ENCODE data around the gene ZNF438. TPM values are rescaled to one million over a fixed set of nuclear protein-coding genes. Genes with fewer than 3 reads are reported as not detected.

The ZNF438 gene
- total RNA-seq, 1 donor from 2014 or later = 1.7 TPM

DNA sequence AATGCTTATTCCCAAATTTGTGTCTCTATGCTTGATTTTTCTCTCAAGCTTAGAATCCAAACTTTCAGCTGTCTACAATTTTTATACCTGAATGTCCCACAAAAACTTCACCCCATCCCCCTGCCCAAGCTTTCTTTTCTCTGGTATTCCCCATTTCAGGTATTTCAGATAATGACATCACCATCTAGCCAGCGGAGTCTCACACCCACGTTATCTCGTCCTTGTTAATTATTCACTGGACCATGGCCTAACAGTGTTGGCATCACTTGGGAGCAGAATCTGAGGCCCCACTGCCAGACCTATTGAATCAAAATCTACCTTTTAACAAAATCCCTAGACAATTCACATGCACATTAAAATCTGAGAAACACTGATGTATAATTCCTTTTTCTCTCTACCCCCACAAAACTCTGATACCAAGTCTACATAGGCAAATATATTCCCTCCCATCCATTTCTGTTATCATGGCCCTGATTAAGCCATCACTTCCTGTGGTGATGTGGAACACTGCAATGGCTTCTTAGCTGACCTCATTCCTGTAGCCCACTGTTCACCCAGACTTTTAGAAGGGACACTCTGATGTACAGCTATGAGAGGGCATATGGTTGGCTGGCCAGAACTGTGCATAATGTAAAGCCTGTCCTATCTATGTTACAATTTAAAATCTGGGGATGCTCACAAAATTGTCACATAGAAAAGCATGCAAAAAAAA, 31.4 kb downstream of the ZNF438 start:
- TF ChIP-seq, protein P1, sequence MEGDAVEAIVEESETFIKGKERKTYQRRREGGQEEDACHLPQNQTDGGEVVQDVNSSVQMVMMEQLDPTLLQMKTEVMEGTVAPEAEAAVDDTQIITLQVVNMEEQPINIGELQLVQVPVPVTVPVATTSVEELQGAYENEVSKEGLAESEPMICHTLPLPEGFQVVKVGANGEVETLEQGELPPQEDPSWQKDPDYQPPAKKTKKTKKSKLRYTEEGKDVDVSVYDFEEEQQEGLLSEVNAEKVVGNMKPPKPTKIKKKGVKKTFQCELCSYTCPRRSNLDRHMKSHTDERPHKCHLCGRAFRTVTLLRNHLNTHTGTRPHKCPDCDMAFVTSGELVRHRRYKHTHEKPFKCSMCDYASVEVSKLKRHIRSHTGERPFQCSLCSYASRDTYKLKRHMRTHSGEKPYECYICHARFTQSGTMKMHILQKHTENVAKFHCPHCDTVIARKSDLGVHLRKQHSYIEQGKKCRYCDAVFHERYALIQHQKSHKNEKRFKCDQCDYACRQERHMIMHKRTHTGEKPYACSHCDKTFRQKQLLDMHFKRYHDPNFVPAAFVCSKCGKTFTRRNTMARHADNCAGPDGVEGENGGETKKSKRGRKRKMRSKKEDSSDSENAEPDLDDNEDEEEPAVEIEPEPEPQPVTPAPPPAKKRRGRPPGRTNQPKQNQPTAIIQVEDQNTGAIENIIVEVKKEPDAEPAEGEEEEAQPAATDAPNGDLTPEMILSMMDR (IDR thresholded peaks at IDR 0.05) = no peak
- no peak overlapping the region for H3K4me3 ChIP-seq
- intact Hi-C loops (cut with DNase I) = no loop called here
- no peaks in the 10 kb centered on the region for H3K27me3 ChIP-seq
- H3K4me1 ChIP-seq = peaks cover 0 to 9% of the 10 kb centered on the region in 2 donors
- H3K27ac ChIP-seq = peak overlapping the region in 1 of 2 donors; percentile 7
- H3K9me3 ChIP-seq = no peaks in the 10 kb centered on the region
- H3K36me3 ChIP-seq = no peaks in the 10 kb centered on the region
- no peak for DNase-seq (ENCODE audit: low spot score in 2 of 2)

DNA sequence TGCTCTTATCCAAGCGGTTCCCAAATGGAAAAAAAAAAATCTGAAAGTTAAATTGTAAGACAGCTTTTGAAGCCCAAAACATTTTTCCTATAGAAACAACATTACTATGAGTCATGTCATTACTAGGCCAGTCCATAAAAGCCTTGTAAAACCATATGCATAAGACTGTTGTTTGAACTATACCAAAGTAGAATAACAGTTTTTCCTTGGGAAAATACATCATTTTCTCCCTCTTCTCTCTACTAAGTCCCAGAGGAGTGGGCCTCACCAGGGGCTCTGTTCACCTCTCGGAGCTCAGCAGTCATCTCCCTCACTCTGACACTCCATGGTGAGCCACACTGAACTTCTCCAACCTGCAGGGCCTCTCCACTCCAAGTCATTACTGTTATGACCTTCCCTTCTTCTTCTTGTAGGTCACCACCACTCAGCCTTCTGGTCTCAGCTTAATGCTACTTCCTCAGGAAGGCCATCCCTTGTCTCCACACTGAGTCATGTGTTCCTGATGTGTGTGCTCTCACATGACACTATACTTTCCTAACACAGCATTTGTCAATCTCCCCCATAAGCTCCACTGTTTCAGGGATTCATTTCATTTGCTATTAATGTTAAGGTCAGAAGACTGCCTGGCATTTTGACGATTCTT, 32.5 kb downstream of the ZNF438 start:
- Histone ChIP-seq H3K4me1 (peaks cover 0 to 3% of the 10 kb centered on the region in 2 donors), H3K9me3 (peaks cover 0 to 6% of the 10 kb centered on the region in 2 donors), H3K36me3 (peaks cover 0 to 4% of the 10 kb centered on the region in 2 donors), H3K27me3 (no peaks in the 10 kb centered on the region), H3K4me3 (peak overlapping the region; percentile 11 to 27), H3K27ac (peak overlapping the region; percentile 39 to 63)
- intact Hi-C loops (cut with DNase I) = no loop called here
- no peak for DNase-seq (ENCODE audit: low spot score in 2 of 2)
- TF ChIP-seq, protein P1 (IDR thresholded peaks at IDR 0.05) = no peak

DNA sequence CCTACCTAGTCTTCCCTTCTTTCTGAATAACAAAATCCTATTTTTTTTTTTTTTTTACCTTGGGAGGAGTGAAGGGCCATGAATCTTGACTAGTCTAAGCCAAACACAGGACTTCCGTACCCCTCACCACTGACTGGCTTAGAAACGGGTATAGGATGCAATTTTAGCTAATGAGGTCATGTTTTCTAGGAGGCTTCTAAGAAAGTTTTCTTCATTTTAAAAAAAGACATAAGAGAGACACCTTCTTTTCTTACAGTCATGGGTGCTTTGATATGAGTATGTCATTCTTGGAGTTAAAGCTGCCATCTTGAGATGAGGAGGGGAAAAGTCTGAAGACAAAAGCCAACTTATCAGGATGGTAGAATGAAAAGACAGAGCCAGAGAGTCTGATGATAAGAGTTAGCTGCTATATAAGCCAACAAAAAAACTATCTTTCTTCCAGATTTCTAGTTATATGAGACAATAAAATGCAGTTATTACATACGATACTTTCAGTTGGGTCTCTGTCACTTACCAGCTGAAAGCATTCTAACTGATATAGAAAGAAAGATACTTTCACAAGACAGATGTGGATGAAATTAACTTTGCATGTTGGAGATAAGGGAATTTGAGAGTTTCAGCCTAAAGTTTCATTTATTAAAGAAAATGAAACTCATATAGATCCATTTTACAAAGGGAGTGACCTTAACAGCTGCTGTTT, 34.0 kb downstream of the ZNF438 start:
- peaks cover 1 to 6% of the 10 kb centered on the region in 2 donors for H3K4me1 ChIP-seq
- H3K27ac ChIP-seq = no peak overlapping the region
- H3K4me3 ChIP-seq = peak overlapping the region in 1 of 2 donors; percentile 27
- H3K9me3 ChIP-seq = peaks cover 0 to 6% of the 10 kb centered on the region in 2 donors
- DNase-seq (ENCODE audit: low spot score in 2 of 2) = no peak
- intact Hi-C loops (cut with DNase I) = no loop called here
- peaks cover 0 to 5% of the 10 kb centered on the region in 2 donors for H3K36me3 ChIP-seq
- H3K27me3 ChIP-seq = no peaks in the 10 kb centered on the region
- TF ChIP-seq, protein P1 (IDR thresholded peaks at IDR 0.05) = no peak

DNA sequence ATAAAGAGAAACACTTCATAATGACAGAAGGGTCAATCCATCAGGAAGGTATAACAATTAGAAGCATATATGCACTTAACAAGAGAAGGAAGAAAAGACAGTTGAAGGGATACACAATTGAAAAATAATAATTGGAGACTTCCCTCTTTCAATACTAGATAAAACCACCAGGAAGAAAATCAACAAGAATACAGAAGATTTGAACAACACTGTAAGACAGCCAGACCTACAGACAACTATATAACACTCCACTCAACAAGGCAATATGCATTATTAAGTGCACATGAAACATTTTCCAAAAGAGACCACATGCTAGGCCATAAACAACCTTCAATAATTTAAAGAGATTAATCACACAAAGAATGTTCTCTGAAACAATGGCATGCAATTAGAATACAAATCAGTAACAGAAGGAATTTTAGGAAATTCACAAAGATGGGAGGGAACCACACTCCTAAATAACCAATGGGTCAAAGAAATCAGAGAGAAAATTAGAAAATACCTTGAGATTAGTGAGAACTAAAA, 35.1 kb downstream of the ZNF438 start:
- TF ChIP-seq, protein P1 (IDR thresholded peaks at IDR 0.05) = no peak
- no peaks in the 10 kb centered on the region for H3K27me3 ChIP-seq
- no peak overlapping the region for H3K27ac ChIP-seq
- H3K4me3 ChIP-seq = no peak overlapping the region
- intact Hi-C loops (cut with DNase I) = no loop called here
- H3K4me1 ChIP-seq = peaks cover 4 to 8% of the 10 kb centered on the region in 2 donors
- H3K9me3 ChIP-seq = peaks cover 0 to 6% of the 10 kb centered on the region in 2 donors
- no peak for DNase-seq (ENCODE audit: low spot score in 2 of 2)
- peaks cover 0 to 5% of the 10 kb centered on the region in 2 donors for H3K36me3 ChIP-seq

DNA sequence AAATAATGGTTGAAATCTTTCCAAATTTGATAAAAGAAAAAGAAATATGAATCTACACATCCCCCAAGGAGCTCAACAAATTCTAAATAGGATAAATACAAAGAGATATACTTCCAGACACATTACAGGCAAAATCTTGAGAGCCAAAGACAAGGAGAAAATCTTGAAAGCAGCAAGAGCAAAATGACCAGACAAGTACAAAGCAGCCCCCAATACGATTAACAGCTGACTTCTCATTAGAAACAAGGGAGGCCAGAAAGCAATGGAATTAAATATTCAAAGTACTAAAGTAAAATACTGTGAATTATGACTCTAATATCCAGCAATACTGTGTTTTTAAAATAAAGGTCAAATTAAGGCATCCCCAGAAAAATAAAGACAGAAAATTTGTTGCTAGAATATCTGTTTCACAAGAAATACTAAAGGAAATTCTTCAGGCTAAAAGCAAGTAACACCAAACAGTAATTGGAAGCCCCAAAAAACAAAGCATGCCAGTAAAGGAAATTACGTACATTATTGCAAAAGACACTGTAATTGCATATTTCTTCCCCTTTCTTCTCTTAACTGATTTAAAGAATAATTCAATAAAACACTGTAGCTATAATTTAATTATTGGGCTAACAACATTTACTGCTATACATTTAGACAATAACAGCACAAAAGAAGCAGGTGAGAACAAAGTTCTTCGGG, 36.4 kb downstream of the ZNF438 start:
- DNase-seq (ENCODE audit: low spot score in 2 of 2) = no peak
- Histone ChIP-seq H3K9me3 (peaks cover 0 to 6% of the 10 kb centered on the region in 2 donors), H3K36me3 (peaks cover 0 to 5% of the 10 kb centered on the region in 2 donors), H3K4me1 (peaks cover 4 to 8% of the 10 kb centered on the region in 2 donors), H3K27me3 (no peaks in the 10 kb centered on the region), H3K27ac (no peak overlapping the region), H3K4me3 (no peak overlapping the region)
- intact Hi-C loops (cut with DNase I) = no loop called here
- TF ChIP-seq, protein P1 (IDR thresholded peaks at IDR 0.05) = no peak

Measured in ascending aorta (tissue), 2 donors.